T1000 (cell line): ENCODE data around the gene NUDT3.

ENCODE experiments used
- DNase-seq: peaks from one replicate; lab custom pipeline; 2025; ENCODE audit warnings: mixed read lengths; lab: John Stamatoyannopoulos, UW

Gene NUDT3

GRCh38 chr6:34319471-34319885 lies 73.0 kb downstream of the NUDT3 start:
- no peak for DNase-seq

- DNase-seq, result no peak
These were observed 73.7 kb downstream of the NUDT3 start for GRCh38 chr6:34318499-34319470.

- DNase-seq, result no peak
These were observed 74.5 kb downstream of the NUDT3 start for GRCh38 chr6:34317882-34318498.

- DNase-seq, result no peak
These were observed 75.3 kb downstream of the NUDT3 start for GRCh38 chr6:34317172-34317477.

GRCh38 chr6:34316431-34317171 lies 75.9 kb downstream of the NUDT3 start:
- no peak for DNase-seq

- no peak for DNase-seq
These were observed 76.7 kb downstream of the NUDT3 start for GRCh38 chr6:34315780-34316179.

GRCh38 chr6:34315256-34315655 lies 77.2 kb downstream of the NUDT3 start:
- no peak for DNase-seq

- DNase-seq, result no peak
These were observed 80.2 kb downstream of the NUDT3 start for GRCh38 chr6:34312259-34312658.

GRCh38 chr6:34310817-34311216 lies 81.7 kb downstream of the NUDT3 start:
- no peak for DNase-seq

- no peak for DNase-seq
These were observed 84.0 kb downstream of the NUDT3 start for GRCh38 chr6:34308483-34308882.

- DNase-seq, result no peak
These were observed 86.3 kb downstream of the NUDT3 start for GRCh38 chr6:34305982-34306708.

- DNase-seq, result no peak
These were observed 87.0 kb downstream of the NUDT3 start for GRCh38 chr6:34305497-34305896.

GRCh38 chr6:34304164-34304563 lies 88.3 kb downstream of the NUDT3 start:
- no peak for DNase-seq

GRCh38 chr6:34302929-34303328 lies 89.5 kb downstream of the NUDT3 start:
- DNase-seq, result no peak

- no peak for DNase-seq
These were observed 91.1 kb downstream of the NUDT3 start for GRCh38 chr6:34301408-34301807.

- no peak for DNase-seq
These were observed 92.1 kb downstream of the NUDT3 start for GRCh38 chr6:34300332-34300751.

- DNase-seq, result no peak
These were observed 93.5 kb downstream of the NUDT3 start for GRCh38 chr6:34298941-34299340.

- DNase-seq, result no peak
These were observed 96.7 kb downstream of the NUDT3 start for GRCh38 chr6:34295721-34296120.

- no peak for DNase-seq
These were observed 99.5 kb downstream of the NUDT3 start for GRCh38 chr6:34292954-34293353.

GRCh38 chr6:34289137-34289536 lies 103.3 kb downstream of the NUDT3 start:
- no peak for DNase-seq

GRCh38 chr6:34288581-34288980 lies 103.9 kb downstream of the NUDT3 start:
- no peak for DNase-seq
